ENCODE results near the gene AFF2.

AFF2 gene

DNA sequence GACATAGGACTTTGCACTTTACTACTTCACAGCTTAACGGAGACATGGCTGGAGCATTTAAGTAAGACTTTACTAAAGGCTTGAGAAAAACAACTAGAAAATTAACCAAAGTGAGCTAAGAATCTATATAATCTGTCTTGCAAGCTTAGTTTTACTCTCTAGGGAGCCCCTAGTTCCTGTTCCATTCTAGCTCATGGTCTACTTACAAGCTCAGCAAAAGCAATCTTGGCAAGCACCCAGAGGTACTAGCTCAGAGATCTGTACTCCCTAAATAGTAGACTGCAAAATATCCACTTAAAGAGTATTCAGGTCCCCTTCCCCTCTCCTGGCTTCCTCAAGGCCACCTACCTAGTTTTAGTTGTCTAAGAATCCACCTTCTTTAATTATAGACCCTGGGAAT is 535.7 kb downstream of the AFF2 start:
- no peak for DNase-seq

GRCh38 chrX:149037281-149037870 is 537.0 kb downstream of the AFF2 start:
- DNase-seq, result no peak

- no peak for DNase-seq
Observed at GRCh38 chrX:149039057-149039456, 538.6 kb downstream of the AFF2 start.

GRCh38 chrX:149040873-149041535 is 540.6 kb downstream of the AFF2 start:
- DNase-seq, result no peak

DNA sequence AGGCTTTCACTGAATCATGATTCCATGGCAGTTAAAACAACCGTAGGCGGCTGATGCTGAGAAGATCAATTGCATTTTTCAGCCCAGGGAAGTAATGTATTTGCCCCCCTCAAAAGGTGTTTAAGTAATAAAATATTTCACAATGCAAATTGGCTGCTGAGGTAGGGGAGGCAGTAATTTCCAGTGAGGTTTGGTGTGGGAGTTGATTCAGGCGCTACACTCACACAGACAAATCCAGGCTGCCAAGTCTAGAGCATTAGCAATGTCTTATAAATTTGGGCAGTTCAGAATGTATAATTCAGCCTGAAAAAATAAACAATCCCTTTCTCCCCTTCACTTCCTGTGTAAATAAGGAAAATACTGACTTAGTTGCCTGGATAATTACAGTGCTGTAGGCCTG is 543.0 kb downstream of the AFF2 start:
- DNase-seq, result no peak

DNA sequence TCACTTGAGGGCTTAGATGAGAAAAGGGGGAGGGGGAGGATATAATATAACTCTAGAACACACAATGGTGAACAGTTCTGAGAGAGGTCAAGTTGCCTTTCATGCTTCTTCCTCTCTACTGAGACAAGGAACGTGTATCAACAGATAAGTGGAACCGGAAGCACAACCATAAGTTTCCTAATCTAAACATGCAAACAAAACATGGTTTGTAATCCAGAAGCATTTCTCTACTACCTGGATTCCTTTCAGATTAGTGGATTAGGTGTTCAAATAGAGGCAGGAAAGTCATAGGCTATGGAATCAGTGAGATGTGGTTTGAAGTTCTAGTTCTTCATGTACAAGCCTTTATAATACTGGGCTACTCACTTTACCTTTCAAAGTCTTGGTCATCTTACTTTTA is 544.1 kb downstream of the AFF2 start:
- DNase-seq, result no peak

GRCh38 chrX:149045645-149046210 is 545.3 kb downstream of the AFF2 start:
- DNase-seq, result no peak

Data from NCI-H1092 (cell line).